SJSA1 (cell line): ENCODE data around the gene ABCF2. TPM values are rescaled to one million over a fixed set of nuclear protein-coding genes. Genes with fewer than 3 reads are reported as not detected.

Experiments used
- DNase-seq, 2 experiments: peaks; one replicate each; pipeline ENCODE4 v3.0.0-alpha.2; 2015 to 2020; ENCODE audit warnings: low spot score in 2 of 2, low read depth in 1 of 2
- H3K27ac ChIP-seq: fragments of 250-450 bp; sonication (Bioruptor Pico); 2 replicates; pipeline ENCODE4 v1.5.1; 2020; ENCODE audit warnings: mild to moderate bottlenecking, moderate library complexity
- H3K27me3 ChIP-seq: fragments of 250-450 bp; sonication (Bioruptor Pico); replicated peaks from 2 replicates; pipeline ENCODE4 v1.5.1; 2020; ENCODE audit warnings: mild to moderate bottlenecking, moderate library complexity
- H3K36me3 ChIP-seq: fragments of 250-450 bp; sonication (Bioruptor Pico); 2 replicates; pipeline ENCODE4 v1.5.1; 2020; ENCODE audit warnings: mild to moderate bottlenecking
- H3K4me1 ChIP-seq: fragments of 250-450 bp; sonication (Bioruptor Pico); replicated peaks from 2 replicates; pipeline ENCODE4 v1.6.1; 2021; ENCODE audit warnings: mild to moderate bottlenecking
- H3K4me3 ChIP-seq: fragments of 250-450 bp; sonication (Bioruptor Pico); 2 replicates; pipeline ENCODE4 v1.5.1; 2020; ENCODE audit warnings: mild to moderate bottlenecking
- H3K9me3 ChIP-seq: fragments of 250-450 bp; sonication (Bioruptor Pico); replicated peaks from 2 replicates; pipeline ENCODE4 v1.5.1; 2020; ENCODE audit warnings: mild to moderate bottlenecking
- total RNA-seq: library from RNA; depleted of rRNA; stranded (reverse); fragments of >200 nt; shearing (Covaris generic); gene quantifications from 2 replicates; pipeline ENCODE4 v1.2.3, GENCODE V29; 2014

Gene ABCF2
- total RNA-seq, 1 experiment from 2014 or later: 72.6 TPM

- Histone ChIP-seq H3K36me3 (peaks cover 58% of the 10 kb centered on the region), H3K4me3 (peak overlapping the region; percentile 86), H3K9me3 (no peaks in the 10 kb centered on the region), H3K27me3 (no peaks in the 10 kb centered on the region), H3K4me1 (peaks cover 21% of the 10 kb centered on the region), H3K27ac (peak overlapping the region; percentile 81)
- peak; percentile 69 to 83 for DNase-seq
Observed at GRCh38 chr7:151232917-151233701, 6.1 kb upstream of the ABCF2 start.

- H3K36me3 ChIP-seq: peaks cover 50% of the 10 kb centered on the region
Observed at GRCh38 chr7:151232091-151232916, 5.3 kb upstream of the ABCF2 start, which contains the start of gene CHPF2. Gene CHPF2, plus strand, starts transcription at chr7:151232483. Its CDS starts 1,529 bp downstream, at chr7:151234012.

GRCh38 chr7:151231080-151231479 lies 4.1 kb upstream of the ABCF2 start:
- no peak for DNase-seq
- Histone ChIP-seq H3K4me3 (no peak overlapping the region), H3K27me3 (no peaks in the 10 kb centered on the region)

More at GRCh38 chr7:151232091-151232916, 5.3 kb upstream of the ABCF2 start, which contains the start of gene CHPF2:
- H3K4me3 ChIP-seq: peak within 1 kb of the TSS; percentile 86
- no peaks in the 10 kb centered on the region for H3K9me3 ChIP-seq
- DNase-seq: peak; percentile 72 to 92
- no peaks in the 10 kb centered on the region for H3K27me3 ChIP-seq
- peak within 1 kb of the TSS; percentile 81 for H3K27ac ChIP-seq
- H3K4me1 ChIP-seq: peaks cover 25% of the 10 kb centered on the region

GRCh38 chr7:151229249-151229648 lies 2.2 kb upstream of the ABCF2 start:
- DNase-seq: no peak
- Histone ChIP-seq H3K27ac (no peak overlapping the region), H3K27me3 (no peaks in the 10 kb centered on the region), H3K9me3 (no peaks in the 10 kb centered on the region), H3K36me3 (peaks cover 44% of the 10 kb centered on the region), H3K4me3 (no peak overlapping the region), H3K4me1 (peaks cover 35% of the 10 kb centered on the region)

More at GRCh38 chr7:151231080-151231479, 4.1 kb upstream of the ABCF2 start:
- Histone ChIP-seq H3K9me3 (no peaks in the 10 kb centered on the region), H3K27ac (no peak overlapping the region), H3K4me1 (peaks cover 28% of the 10 kb centered on the region), H3K36me3 (peaks cover 44% of the 10 kb centered on the region)

- H3K27me3 ChIP-seq: no peaks in the 10 kb centered on the region
- no peaks in the 10 kb centered on the region for H3K9me3 ChIP-seq
- H3K4me1 ChIP-seq: peaks cover 25% of the 10 kb centered on the region
- peaks cover 44% of the 10 kb centered on the region for H3K36me3 ChIP-seq
- H3K27ac ChIP-seq: 0 out of 2 replicates have a peak overlapping the region, but pooled peaks have one; percentile 8
- peak overlapping the region; percentile 57 for H3K4me3 ChIP-seq
- no peak for DNase-seq
Observed at GRCh38 chr7:151228024-151228866, 1.2 kb upstream of the ABCF2 start.

- Histone ChIP-seq H3K27ac (peak overlapping the region; percentile 2), H3K4me1 (peaks cover 17% of the 10 kb centered on the region), H3K36me3 (peaks cover 50% of the 10 kb centered on the region), H3K4me3 (peak overlapping the region; percentile 57), H3K9me3 (no peaks in the 10 kb centered on the region), H3K27me3 (no peaks in the 10 kb centered on the region)
- no peak for DNase-seq
Observed at GRCh38 chr7:151226560-151226874, 488 bp downstream of the ABCF2 start.

- no peak for DNase-seq
- H3K27ac ChIP-seq: no peak overlapping the region
Observed at GRCh38 chr7:151225948-151226510, 976 bp downstream of the ABCF2 start.

GRCh38 chr7:151223728-151224127 lies 3.3 kb downstream of the ABCF2 start:
- no peak for DNase-seq
- Histone ChIP-seq H3K9me3 (no peaks in the 10 kb centered on the region), H3K27ac (no peak overlapping the region), H3K4me3 (no peak overlapping the region), H3K36me3 (peaks cover 70% of the 10 kb centered on the region), H3K27me3 (no peaks in the 10 kb centered on the region), H3K4me1 (peaks cover 16% of the 10 kb centered on the region)

More at GRCh38 chr7:151225948-151226510, 976 bp downstream of the ABCF2 start:
- Histone ChIP-seq H3K36me3 (peaks cover 53% of the 10 kb centered on the region), H3K4me3 (peak overlapping the region; percentile 57), H3K4me1 (peaks cover 16% of the 10 kb centered on the region), H3K9me3 (no peaks in the 10 kb centered on the region), H3K27me3 (no peaks in the 10 kb centered on the region)

- Histone ChIP-seq H3K36me3 (peaks cover 81% of the 10 kb centered on the region), H3K27ac (no peak overlapping the region), H3K9me3 (no peaks in the 10 kb centered on the region), H3K4me3 (no peak overlapping the region), H3K4me1 (no peaks in the 10 kb centered on the region), H3K27me3 (no peaks in the 10 kb centered on the region)
- DNase-seq: no peak
Observed at GRCh38 chr7:151218170-151218569, 8.8 kb downstream of the ABCF2 start.

- DNase-seq: no peak
- Histone ChIP-seq H3K36me3 (peaks cover 66% of the 10 kb centered on the region), H3K27ac (no peak overlapping the region), H3K4me1 (no peaks in the 10 kb centered on the region), H3K27me3 (no peaks in the 10 kb centered on the region), H3K9me3 (no peaks in the 10 kb centered on the region), H3K4me3 (no peak overlapping the region)
Observed at GRCh38 chr7:151215396-151215795, 11.6 kb downstream of the ABCF2 start.

- Histone ChIP-seq H3K36me3 (peaks cover 56% of the 10 kb centered on the region), H3K9me3 (no peaks in the 10 kb centered on the region), H3K27me3 (no peaks in the 10 kb centered on the region), H3K27ac (no peak overlapping the region), H3K4me1 (no peaks in the 10 kb centered on the region), H3K4me3 (no peak overlapping the region)
- no peak for DNase-seq
Observed at GRCh38 chr7:151213826-151214225, 13.2 kb downstream of the ABCF2 start.

- no peaks in the 10 kb centered on the region for H3K9me3 ChIP-seq
- no peak for DNase-seq
- no peak overlapping the region for H3K27ac ChIP-seq
- peaks cover 45% of the 10 kb centered on the region for H3K36me3 ChIP-seq
- no peaks in the 10 kb centered on the region for H3K4me1 ChIP-seq
- H3K4me3 ChIP-seq: no peak overlapping the region
- no peaks in the 10 kb centered on the region for H3K27me3 ChIP-seq
Observed at GRCh38 chr7:151212626-151213025, 14.4 kb downstream of the ABCF2 start.

GRCh38 chr7:151211155-151211772 lies 15.7 kb downstream of the ABCF2 start:
- DNase-seq: no peak
- Histone ChIP-seq H3K4me1 (no peaks in the 10 kb centered on the region), H3K27me3 (0 out of 2 replicates have a peak, but pooled peaks cover 5% of the 10 kb centered on the region), H3K4me3 (no peak overlapping the region), H3K27ac (no peak overlapping the region), H3K36me3 (peaks cover 36% of the 10 kb centered on the region), H3K9me3 (no peaks in the 10 kb centered on the region)
